Mammary epithelial cell (primary cell): ENCODE measurements around the gene NAPEPLD.

Experiments
- EZH2 ChIP-seq: IDR thresholded peaks from 2 replicates; pipeline ENCODE4 v1.6.1; 2012; ENCODE audit warnings: low read length, inconsistent platforms, borderline replicate concordance
- TF ChIP-seq, protein P1 (sequence below), 2 donors: IDR thresholded peaks in 1 of 2; conservative IDR thresholded peaks in 1 of 2; 2 replicates each; pipeline ENCODE4 v1.5.1; 2011 to 2012; ENCODE audit warnings: inconsistent platforms in 2 of 2, low read length in 2 of 2, mild to moderate bottlenecking in 2 of 2, control low read depth in 1 of 2, low read depth in 1 of 2; ENCODE audit not compliant: insufficient read depth in 1 of 2; ENCODE audit errors: extremely low read depth in 1 of 2

DNA sequence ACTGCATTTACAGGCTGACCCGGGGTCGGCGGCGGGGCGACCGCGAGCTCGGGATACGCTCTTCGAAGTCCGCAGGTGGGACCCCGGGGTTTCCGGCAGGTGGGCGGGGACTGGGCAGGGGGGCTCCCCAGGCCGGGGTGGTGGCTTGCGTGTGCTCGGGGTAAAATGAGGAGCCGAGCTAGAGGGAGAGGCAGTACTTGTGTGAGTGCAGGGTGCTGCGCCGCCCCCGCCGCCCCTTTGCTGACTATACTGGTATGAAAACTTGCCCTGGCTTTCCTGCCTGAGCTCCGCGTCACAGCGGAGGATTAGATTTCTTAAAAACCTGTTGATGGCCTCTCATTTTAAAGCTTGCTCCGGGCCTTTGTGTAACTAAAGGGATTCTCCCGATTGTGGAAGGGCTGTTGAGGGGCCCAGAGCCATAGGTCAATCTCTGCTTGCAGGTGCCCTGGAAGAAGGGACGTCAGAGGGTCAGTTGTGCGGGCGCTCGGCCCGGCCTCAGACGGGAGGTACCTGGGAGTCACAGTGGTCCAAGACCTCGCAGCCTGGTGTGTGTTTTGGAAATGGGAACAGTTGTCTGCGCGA is 73.5 kb downstream of the NAPEPLD start:
- TF ChIP-seq, protein P1, sequence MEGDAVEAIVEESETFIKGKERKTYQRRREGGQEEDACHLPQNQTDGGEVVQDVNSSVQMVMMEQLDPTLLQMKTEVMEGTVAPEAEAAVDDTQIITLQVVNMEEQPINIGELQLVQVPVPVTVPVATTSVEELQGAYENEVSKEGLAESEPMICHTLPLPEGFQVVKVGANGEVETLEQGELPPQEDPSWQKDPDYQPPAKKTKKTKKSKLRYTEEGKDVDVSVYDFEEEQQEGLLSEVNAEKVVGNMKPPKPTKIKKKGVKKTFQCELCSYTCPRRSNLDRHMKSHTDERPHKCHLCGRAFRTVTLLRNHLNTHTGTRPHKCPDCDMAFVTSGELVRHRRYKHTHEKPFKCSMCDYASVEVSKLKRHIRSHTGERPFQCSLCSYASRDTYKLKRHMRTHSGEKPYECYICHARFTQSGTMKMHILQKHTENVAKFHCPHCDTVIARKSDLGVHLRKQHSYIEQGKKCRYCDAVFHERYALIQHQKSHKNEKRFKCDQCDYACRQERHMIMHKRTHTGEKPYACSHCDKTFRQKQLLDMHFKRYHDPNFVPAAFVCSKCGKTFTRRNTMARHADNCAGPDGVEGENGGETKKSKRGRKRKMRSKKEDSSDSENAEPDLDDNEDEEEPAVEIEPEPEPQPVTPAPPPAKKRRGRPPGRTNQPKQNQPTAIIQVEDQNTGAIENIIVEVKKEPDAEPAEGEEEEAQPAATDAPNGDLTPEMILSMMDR (conservative IDR thresholded peaks at IDR 0.05 in 1 of 2, IDR thresholded peaks at IDR 0.05 in 1 of 2; ENCODE audit: extremely low read depth in 1 of 2, insufficient read depth in 1 of 2, low read depth in 1 of 2, low read length in 2 of 2), result no peak
- TF ChIP-seq EZH2, result no peak
